Measurements from ENCODE around the gene RESP18. TPM values are rescaled to one million over a fixed set of nuclear protein-coding genes. Genes with fewer than 3 reads are reported as not detected.

Gene RESP18
- total RNA-seq, 1 experiment from 2014 or later, result not detected

- ChIA-PET POLR2A (ENCODE audit: unreplicated experiment) (no interaction called here), CTCF (no interaction called here)
- Histone ChIP-seq H3K79me2 (ENCODE audit: low read depth) (no peaks in the 10 kb centered on the region), H3K36me3 (ENCODE audit: low read depth) (no peaks in the 10 kb centered on the region), H3K4me2 (peak within 1 kb of the TSS; percentile 26; the same call in 1 of the 2 replicates), H3F3A (ENCODE audit: insufficient read depth, low read depth) (no peaks in the 10 kb centered on the region), H3K27ac (no peak within 1 kb of the TSS), H3K4me3 (no peak within 1 kb of the TSS), H3K9me3 (ENCODE audit: insufficient read depth, low read depth) (no peaks in the 10 kb centered on the region), H3K27me3 (ENCODE audit: insufficient read depth, low read depth) (peaks cover 36% of the 10 kb centered on the region), H2AFZ (no peak within 1 kb of the TSS), H4K20me1 (ENCODE audit: insufficient read depth) (0 out of 2 replicates have a peak, but pooled peaks cover 3% of the 10 kb centered on the region), H3K4me1 (replicated peaks; ENCODE audit: insufficient read depth) (no peaks in the 10 kb centered on the region), H3K9me2 (ENCODE audit: insufficient read depth) (no peaks in the 10 kb centered on the region)
- no TSS peak for BruUV-seq (replicated peaks)
- intact Hi-C loops (cut with micrococcal nuclease; ENCODE audit: unreplicated experiment), result loop anchor here (5.0 to 10.0 kb wide), 2 partner anchors 58 to 254 kb away; no protein-coding TSS in a partner anchor
- no peak for DNase-seq
- TF ChIP-seq EZH2 (IDR thresholded peaks at IDR 0.05; ENCODE audit: low read depth) (no peak), CTCF (conservative IDR thresholded peaks at IDR 0.05) (no peak)
These were observed 23.3 kb downstream of the RESP18 start, which contains the start of gene PTPRN for GRCh38 chr2:219309278-219309677. Gene PTPRN, minus strand, starts transcription at chr2:219309401. Its CDS starts 69 bp downstream, at chr2:219309332.

GRCh38 chr2:219308142-219309101 lies 24.1 kb downstream of the RESP18 start:
- H3F3A ChIP-seq (ENCODE audit: insufficient read depth, low read depth), result no peaks in the 10 kb centered on the region
- POLR2A ChIA-PET (ENCODE audit: unreplicated experiment), result interaction anchor here (0.6 kb wide), 1 partner anchor 757 kb away, joined by 6 read pairs; no protein-coding TSS in a partner anchor
- peak in 1 of 2 experiments; percentile 63 for DNase-seq
- no TSS peak for BruUV-seq (replicated peaks)
- no peaks in the 10 kb centered on the region for H3K36me3 ChIP-seq (ENCODE audit: low read depth)
- TF ChIP-seq CTCF (conservative IDR thresholded peaks at IDR 0.05) (no peak), EZH2 (IDR thresholded peaks at IDR 0.05; ENCODE audit: low read depth) (no peak)
- H3K9me3 ChIP-seq (ENCODE audit: insufficient read depth, low read depth), result no peaks in the 10 kb centered on the region
- H2AFZ ChIP-seq, result no peak overlapping the region
- H3K27me3 ChIP-seq (ENCODE audit: insufficient read depth, low read depth), result peaks cover 44% of the 10 kb centered on the region
- 0 out of 2 replicates have a peak, but pooled peaks cover 3% of the 10 kb centered on the region for H4K20me1 ChIP-seq (ENCODE audit: insufficient read depth)
- intact Hi-C loops (cut with micrococcal nuclease; ENCODE audit: unreplicated experiment), result loop anchor here (5.0 to 10.0 kb wide), 2 partner anchors 59 to 254 kb away; no protein-coding TSS in a partner anchor
- H3K27ac ChIP-seq, result no peak overlapping the region
- no peak overlapping the region for H3K4me3 ChIP-seq
- H3K4me1 ChIP-seq (replicated peaks; ENCODE audit: insufficient read depth), result no peaks in the 10 kb centered on the region
- peak overlapping the region; percentile 26; the same call in 1 of the 2 replicates for H3K4me2 ChIP-seq
- CTCF ChIA-PET, result no interaction called here
- no peaks in the 10 kb centered on the region for H3K9me2 ChIP-seq (ENCODE audit: insufficient read depth)
- no peaks in the 10 kb centered on the region for H3K79me2 ChIP-seq (ENCODE audit: low read depth)

GRCh38 chr2:219306047-219306446 lies 26.5 kb downstream of the RESP18 start:
- no peak overlapping the region for H3K4me3 ChIP-seq
- no peaks in the 10 kb centered on the region for H3F3A ChIP-seq (ENCODE audit: insufficient read depth, low read depth)
- no peak overlapping the region for H3K27ac ChIP-seq
- H3K36me3 ChIP-seq (ENCODE audit: low read depth), result no peaks in the 10 kb centered on the region
- H3K27me3 ChIP-seq (ENCODE audit: insufficient read depth, low read depth), result peaks cover 67% of the 10 kb centered on the region
- H3K4me1 ChIP-seq (replicated peaks; ENCODE audit: insufficient read depth), result no peaks in the 10 kb centered on the region
- no peak overlapping the region for H3K4me2 ChIP-seq
- no peak for DNase-seq
- no peak for TF ChIP-seq CTCF (conservative IDR thresholded peaks at IDR 0.05)
- TF ChIP-seq EZH2 (IDR thresholded peaks at IDR 0.05; ENCODE audit: low read depth), result no peak
- no peak overlapping the region for H2AFZ ChIP-seq
- BruUV-seq (replicated peaks), result no TSS peak
- 0 out of 2 replicates have a peak, but pooled peaks cover 3% of the 10 kb centered on the region for H4K20me1 ChIP-seq (ENCODE audit: insufficient read depth)
- no peaks in the 10 kb centered on the region for H3K79me2 ChIP-seq (ENCODE audit: low read depth)
- no peaks in the 10 kb centered on the region for H3K9me2 ChIP-seq (ENCODE audit: insufficient read depth)
- CTCF ChIA-PET, result no interaction called here
- H3K9me3 ChIP-seq (ENCODE audit: insufficient read depth, low read depth), result no peaks in the 10 kb centered on the region
- POLR2A ChIA-PET (ENCODE audit: unreplicated experiment), result no interaction called here
- intact Hi-C loops (cut with micrococcal nuclease; ENCODE audit: unreplicated experiment), result loop anchor here (5.0 to 10.0 kb wide), 2 partner anchors 61 to 251 kb away; no protein-coding TSS in a partner anchor

All from PC-9 (cell line).